Measurements from ENCODE around the gene RPS16. TPM values are rescaled to one million over a fixed set of nuclear protein-coding genes. Genes with fewer than 3 reads are reported as not detected.

The RPS16 gene
- total RNA-seq, 5 donors from 2014 or later (not counting 1 experiment from before 2014, with no cell fraction given), result 3,669 to 4,521 (median 4,268) TPM

GRCh38 chr19:39433480-39434079 lies 2.2 kb downstream of the RPS16 start:
- Histone ChIP-seq H3K27me3 (replicated peaks in 1 of 2; ENCODE audit: control insufficient read depth in 2 of 2, extremely low read depth in 1 of 2, insufficient read depth in 2 of 2, low read length in 1 of 2) (no peaks in the 10 kb centered on the region), H3K4me1 (ENCODE audit: control insufficient read depth in 1 of 2, extremely low read depth in 1 of 2, insufficient read depth in 2 of 2, low read length in 2 of 2) (peaks cover 15 to 42% of the 10 kb centered on the region in 2 experiments), H3K27ac (ENCODE audit: low read length) (peak overlapping the region; percentile 73), H3K4me3 (ENCODE audit: control insufficient read depth in 1 of 2, extremely low read depth in 1 of 2, low read length in 1 of 2) (no peak overlapping the region), H3K9me3 (no peaks in the 10 kb centered on the region), H3K36me3 (ENCODE audit: control insufficient read depth in 2 of 2, extremely low read depth in 1 of 2, insufficient read depth in 1 of 2, low read length in 1 of 2) (peaks cover 0 to 32% of the 10 kb centered on the region in 2 donors)
- Mint-ChIP-seq H3K27ac (peak overlapping the region; percentile 27 to 58), H3K36me3 (peaks cover 22% of the 10 kb centered on the region), H3K4me1 (peaks cover 33 to 55% (median 54%) of the 10 kb centered on the region in 3 donors), H3K27me3 (no peaks in the 10 kb centered on the region), H3K9me3 (no peaks in the 10 kb centered on the region), H3K4me3 (peak overlapping the region; percentile 62 to 99 (median 98))
- DNase-seq (no peak), ATAC-seq (replicated peaks in 1 of 4) (no peak)
- ChIA-PET POLR2A (interaction anchor here in 1 of 2 donors (0.6 to 1.0 kb wide), 2 partner anchors 22 to 31 kb away, joined by 3 read pairs; partner anchors contain the start of gene PLEKHG2), CTCF (interaction anchor here in 1 of 2 donors (1.1 kb wide), 1 partner anchor 91 kb away, joined by 5 read pairs; the partner anchor contains the start of gene SAMD4B)
- no CpG with 5 or more reads among the region's 8 CpGs for WGBS (ENCODE audit: insufficient coverage)

GRCh38 chr19:39432677-39433025 lies 3.1 kb downstream of the RPS16 start:
- H3K4me1 ChIP-seq (ENCODE audit: control insufficient read depth in 1 of 2, extremely low read depth in 1 of 2, insufficient read depth in 2 of 2, low read length in 2 of 2), result peaks cover 15 to 42% of the 10 kb centered on the region in 2 experiments
- no peak overlapping the region for H3K27ac ChIP-seq (ENCODE audit: low read length)
- ChIA-PET POLR2A (interaction anchor here in 1 of 2 donors (0.8 kb wide), 1 partner anchor 544 kb away, joined by 9 read pairs; no protein-coding TSS in a partner anchor), CTCF (no interaction called here)
- no peak overlapping the region for H3K27ac Mint-ChIP-seq
- no peak overlapping the region for H3K4me3 ChIP-seq (ENCODE audit: control insufficient read depth in 1 of 2, extremely low read depth in 1 of 2, low read length in 1 of 2)
- H3K36me3 ChIP-seq (ENCODE audit: control insufficient read depth in 2 of 2, extremely low read depth in 1 of 2, insufficient read depth in 1 of 2, low read length in 1 of 2), result peaks cover 0 to 32% of the 10 kb centered on the region in 2 donors
- 91% methylated on average over 3 of the region's 8 CpGs for WGBS (ENCODE audit: insufficient coverage)
- ATAC-seq (replicated peaks in 1 of 4), result no peak
- H3K4me1 Mint-ChIP-seq, result peaks cover 33 to 55% (median 54%) of the 10 kb centered on the region in 3 donors
- H3K9me3 Mint-ChIP-seq, result no peaks in the 10 kb centered on the region
- no peaks in the 10 kb centered on the region for H3K27me3 Mint-ChIP-seq
- no peak overlapping the region for H3K4me3 Mint-ChIP-seq
- no peaks in the 10 kb centered on the region for H3K9me3 ChIP-seq
- DNase-seq, result no peak
- H3K27me3 ChIP-seq (replicated peaks in 1 of 2; ENCODE audit: control insufficient read depth in 2 of 2, extremely low read depth in 1 of 2, insufficient read depth in 2 of 2, low read length in 1 of 2), result no peaks in the 10 kb centered on the region
- H3K36me3 Mint-ChIP-seq, result peaks cover 22% of the 10 kb centered on the region

- H3K9me3 Mint-ChIP-seq, result no peaks in the 10 kb centered on the region
- peaks cover 23 to 45% (median 45%) of the 10 kb centered on the region in 3 donors for H3K4me1 Mint-ChIP-seq
- H3K27ac Mint-ChIP-seq, result peak overlapping the region; percentile 86 to 88
- 44% methylated on average over 15 of the region's 25 CpGs for whole genome bisulfite sequencing (ENCODE audit: insufficient coverage)
- Histone ChIP-seq H3K4me1 (ENCODE audit: control insufficient read depth in 1 of 2, extremely low read depth in 1 of 2, insufficient read depth in 2 of 2, low read length in 2 of 2) (peaks cover 12 to 34% of the 10 kb centered on the region in 2 experiments), H3K4me3 (ENCODE audit: control insufficient read depth in 1 of 2, extremely low read depth in 1 of 2, low read length in 1 of 2) (no peak overlapping the region), H3K36me3 (ENCODE audit: control insufficient read depth in 2 of 2, extremely low read depth in 1 of 2, insufficient read depth in 1 of 2, low read length in 1 of 2) (peaks cover 0 to 32% of the 10 kb centered on the region in 2 donors), H3K27ac (ENCODE audit: low read length) (peak overlapping the region; percentile 77), H3K9me3 (no peaks in the 10 kb centered on the region), H3K27me3 (replicated peaks in 1 of 2; ENCODE audit: control insufficient read depth in 2 of 2, extremely low read depth in 1 of 2, insufficient read depth in 2 of 2, low read length in 1 of 2) (no peaks in the 10 kb centered on the region)
- ChIA-PET POLR2A (interaction anchor here in 1 of 2 donors (1.0 kb wide), 1 partner anchor 27 kb away, joined by 6 read pairs; no protein-coding TSS in a partner anchor), CTCF (interaction anchor here in 1 of 2 donors (0.6 kb wide), 1 partner anchor 19 kb away, joined by 3 read pairs; no protein-coding TSS in a partner anchor)
- peaks cover 22% of the 10 kb centered on the region for H3K36me3 Mint-ChIP-seq
- DNase-seq (peak in 31 of 35 experiments; percentile 25 to 78 (median 58)), ATAC-seq (replicated peaks in 1 of 4) (peak; percentile 53 to 64 (median 54))
- H3K4me3 Mint-ChIP-seq, result peak overlapping the region in 2 of 3 donors; percentile 48 to 62
- no peaks in the 10 kb centered on the region for H3K27me3 Mint-ChIP-seq
Observed at GRCh38 chr19:39430675-39431593, 4.8 kb downstream of the RPS16 start.

- DNase-seq (peak in 1 of 35 experiments; percentile 12), ATAC-seq (replicated peaks in 1 of 4) (no peak)
- Mint-ChIP-seq H3K27ac (no peak overlapping the region), H3K9me3 (no peaks in the 10 kb centered on the region), H3K4me3 (no peak overlapping the region), H3K4me1 (peaks cover 5 to 23% (median 23%) of the 10 kb centered on the region in 3 donors), H3K36me3 (peaks cover 17% of the 10 kb centered on the region), H3K27me3 (no peaks in the 10 kb centered on the region)
- Histone ChIP-seq H3K4me3 (ENCODE audit: control insufficient read depth in 1 of 2, extremely low read depth in 1 of 2, low read length in 1 of 2) (no peak overlapping the region), H3K27me3 (replicated peaks in 1 of 2; ENCODE audit: control insufficient read depth in 2 of 2, extremely low read depth in 1 of 2, insufficient read depth in 2 of 2, low read length in 1 of 2) (no peaks in the 10 kb centered on the region), H3K4me1 (ENCODE audit: control insufficient read depth in 1 of 2, extremely low read depth in 1 of 2, insufficient read depth in 2 of 2, low read length in 2 of 2) (peaks cover 0 to 13% of the 10 kb centered on the region in 2 experiments), H3K36me3 (ENCODE audit: control insufficient read depth in 2 of 2, extremely low read depth in 1 of 2, insufficient read depth in 1 of 2, low read length in 1 of 2) (peaks cover 4 to 22% of the 10 kb centered on the region in 2 donors), H3K27ac (ENCODE audit: low read length) (no peak overlapping the region), H3K9me3 (no peaks in the 10 kb centered on the region)
- CTCF ChIA-PET, result interaction anchor here in 1 of 2 donors (0.6 kb wide), 1 partner anchor 32 kb away, joined by 3 read pairs; no protein-coding TSS in a partner anchor
- 75% methylated on average over 8 of the region's 23 CpGs for WGBS (ENCODE audit: insufficient coverage)
- POLR2A ChIA-PET, result interaction anchor here in 1 of 2 donors (0.7 kb wide), 1 partner anchor 17 kb away, joined by 3 read pairs; no protein-coding TSS in a partner anchor
Observed at GRCh38 chr19:39428283-39429112, 7.3 kb downstream of the RPS16 start.

- Histone ChIP-seq H3K36me3 (ENCODE audit: control insufficient read depth in 2 of 2, extremely low read depth in 1 of 2, insufficient read depth in 1 of 2, low read length in 1 of 2) (peaks cover 11 to 22% of the 10 kb centered on the region in 2 donors), H3K27me3 (replicated peaks in 1 of 2; ENCODE audit: control insufficient read depth in 2 of 2, extremely low read depth in 1 of 2, insufficient read depth in 2 of 2, low read length in 1 of 2) (no peaks in the 10 kb centered on the region), H3K4me1 (ENCODE audit: control insufficient read depth in 1 of 2, extremely low read depth in 1 of 2, insufficient read depth in 2 of 2, low read length in 2 of 2) (peaks cover 0 to 12% of the 10 kb centered on the region in 2 experiments), H3K9me3 (no peaks in the 10 kb centered on the region), H3K27ac (ENCODE audit: low read length) (no peak overlapping the region), H3K4me3 (ENCODE audit: control insufficient read depth in 1 of 2, extremely low read depth in 1 of 2, low read length in 1 of 2) (no peak overlapping the region)
- no peak for ATAC-seq (replicated peaks in 1 of 4)
- WGBS (ENCODE audit: insufficient coverage), result 100% methylated on average over 4 of the region's 11 CpGs
- Mint-ChIP-seq H3K27me3 (no peaks in the 10 kb centered on the region), H3K4me3 (no peak overlapping the region), H3K27ac (no peak overlapping the region), H3K9me3 (no peaks in the 10 kb centered on the region), H3K36me3 (peaks cover 13% of the 10 kb centered on the region), H3K4me1 (peaks cover 0 to 17% (median 16%) of the 10 kb centered on the region in 3 donors)
- no peak for DNase-seq
- ChIA-PET CTCF (no interaction called here), POLR2A (interaction anchor here (0.6 to 1.1 kb wide), 3 partner anchors 16 to 993 kb away, joined by 3 to 7 read pairs (median 3); partner anchors contain the start of genes MED29 (in 1 of the 2) and PAF1 (in 1 of the 2))
Observed at GRCh38 chr19:39427707-39428106, 8.0 kb downstream of the RPS16 start.
